Transverse colon (tissue), 4 donors: ENCODE results near the gene FAM171A1.

Experiments used
- EP300 ChIP-seq: sonication (generic); formaldehyde crosslinking; IDR thresholded peaks from one replicate; pipeline ENCODE4 v1.6.1; 2017; ENCODE audit warnings: antibody characterized with exemption, low read depth
- POLR2AphosphoS5 ChIP-seq, 3 donors: sonication (generic); formaldehyde crosslinking; IDR thresholded peaks; one replicate each; pipeline ENCODE4 v1.6.1; 2016; ENCODE audit warnings: antibody characterized with exemption in 3 of 3
- TF ChIP-seq, protein P1 (sequence below), 5 experiments: fragments of 200-600 bp in 3 of 5; fragments of 450-650 bp in 2 of 5; sonication (generic) in 3 of 5; IDR thresholded peaks; 1 replicate in 2 of 5; 2 replicates in 3 of 5; pipeline ENCODE4 v1.5.1; 2016 to 2017; ENCODE audit warnings: antibody characterized with exemption in 5 of 5, inconsistent platforms in 3 of 5, mild to moderate bottlenecking in 2 of 5, moderate library complexity in 1 of 5

DNA sequence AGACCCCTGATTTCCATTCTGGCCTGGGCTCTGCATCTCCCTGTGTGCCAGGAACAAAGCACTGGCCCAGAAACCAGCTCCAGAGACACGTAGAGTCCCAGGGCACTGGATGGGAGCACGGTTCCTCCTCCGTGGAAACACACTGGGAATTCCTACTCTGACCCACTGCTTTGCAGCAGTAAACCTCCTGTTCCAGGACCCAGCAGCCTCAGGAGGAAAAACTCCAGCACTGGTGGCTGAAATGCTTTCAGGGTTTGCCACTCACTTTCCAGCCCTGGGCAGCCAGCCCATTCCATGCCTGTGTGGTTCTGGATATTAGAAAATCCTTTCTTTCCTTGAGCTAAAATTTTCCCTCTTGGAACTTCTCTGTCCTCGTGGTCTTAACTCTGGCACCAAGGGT is 58.0 kb downstream of the FAM171A1 start:
- TF ChIP-seq, protein P1, sequence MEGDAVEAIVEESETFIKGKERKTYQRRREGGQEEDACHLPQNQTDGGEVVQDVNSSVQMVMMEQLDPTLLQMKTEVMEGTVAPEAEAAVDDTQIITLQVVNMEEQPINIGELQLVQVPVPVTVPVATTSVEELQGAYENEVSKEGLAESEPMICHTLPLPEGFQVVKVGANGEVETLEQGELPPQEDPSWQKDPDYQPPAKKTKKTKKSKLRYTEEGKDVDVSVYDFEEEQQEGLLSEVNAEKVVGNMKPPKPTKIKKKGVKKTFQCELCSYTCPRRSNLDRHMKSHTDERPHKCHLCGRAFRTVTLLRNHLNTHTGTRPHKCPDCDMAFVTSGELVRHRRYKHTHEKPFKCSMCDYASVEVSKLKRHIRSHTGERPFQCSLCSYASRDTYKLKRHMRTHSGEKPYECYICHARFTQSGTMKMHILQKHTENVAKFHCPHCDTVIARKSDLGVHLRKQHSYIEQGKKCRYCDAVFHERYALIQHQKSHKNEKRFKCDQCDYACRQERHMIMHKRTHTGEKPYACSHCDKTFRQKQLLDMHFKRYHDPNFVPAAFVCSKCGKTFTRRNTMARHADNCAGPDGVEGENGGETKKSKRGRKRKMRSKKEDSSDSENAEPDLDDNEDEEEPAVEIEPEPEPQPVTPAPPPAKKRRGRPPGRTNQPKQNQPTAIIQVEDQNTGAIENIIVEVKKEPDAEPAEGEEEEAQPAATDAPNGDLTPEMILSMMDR (IDR thresholded peaks at IDR 0.05): no peak
- TF ChIP-seq EP300: no peak
- no peak for TF ChIP-seq POLR2AphosphoS5 (IDR thresholded peaks at IDR 0.05)
